ENCODE measurements around the gene USE1.
A peak's percentile ranks its signal among the peaks of the same experiment; 100 is the strongest.

Gene USE1

DNA sequence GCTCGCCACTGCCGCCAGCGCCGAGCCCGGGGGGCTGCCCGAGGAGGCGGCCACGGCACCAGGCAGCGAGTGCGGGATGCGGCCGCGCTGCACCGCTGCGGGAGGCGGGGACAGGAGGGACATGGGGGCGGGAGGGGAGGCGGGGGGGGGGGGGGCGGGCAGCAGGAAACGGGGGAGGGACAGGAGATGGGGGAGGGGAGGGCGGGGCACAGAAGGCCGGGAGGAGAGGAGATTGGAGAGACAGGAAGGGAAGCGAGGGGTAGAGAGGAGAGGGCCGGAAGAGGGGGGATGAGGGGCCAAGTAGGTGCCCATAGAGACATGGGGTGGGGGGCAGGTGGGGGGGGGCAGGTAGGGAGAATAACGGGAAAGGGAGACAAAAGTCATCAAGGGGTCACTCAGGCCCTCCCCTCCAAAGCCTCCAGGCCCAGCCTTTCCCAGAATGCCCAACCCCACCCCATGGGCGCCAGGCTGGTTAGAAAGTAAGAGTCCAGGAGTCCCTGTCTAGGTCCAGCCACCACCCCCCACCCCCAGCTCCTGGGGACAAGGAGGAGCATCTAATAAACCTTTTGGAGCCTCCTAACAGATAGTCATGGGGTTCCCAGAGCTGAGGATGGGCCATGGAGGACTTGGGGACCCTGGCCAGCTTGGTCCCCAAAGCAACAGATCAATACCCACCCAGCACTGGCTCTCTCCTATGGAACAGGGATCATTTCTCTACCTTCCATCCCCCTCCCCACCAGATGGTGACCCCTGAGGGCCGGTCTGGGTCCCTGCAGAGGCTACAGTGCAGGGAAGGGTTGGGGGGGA is 21.0 kb downstream of the USE1 start:
- Histone ChIP-seq H4K8ac (ENCODE audit: low read depth, low read length) (no peak overlapping the region), H3K18ac (ENCODE audit: low read length) (peak overlapping the region; percentile 94), H3K79me2 (ENCODE audit: control insufficient read depth, insufficient read depth, low read length) (peaks cover 28% of the 10 kb centered on the region), H3K27me3 (ENCODE audit: insufficient read depth, low read length, poor library complexity) (no peaks in the 10 kb centered on the region), H3K27ac (ENCODE audit: low read depth, low read length) (peak overlapping the region; percentile 97), H2AK5ac (ENCODE audit: low read length) (peak overlapping the region; percentile 90), H3K9ac (ENCODE audit: low read length) (peak overlapping the region; percentile 95), H2BK120ac (ENCODE audit: low read depth, low read length) (peak overlapping the region; percentile 37), H2BK15ac (replicated peaks; ENCODE audit: low read depth) (no peak overlapping the region), H3K56ac (ENCODE audit: low read length) (peak overlapping the region; percentile 97), H3K36me3 (ENCODE audit: control insufficient read depth, insufficient read depth, low read length) (peaks cover 10% of the 10 kb centered on the region), H3K79me1 (ENCODE audit: low read length) (peaks cover 22% of the 10 kb centered on the region), H4K5ac (ENCODE audit: low read length) (no peak overlapping the region), H3K4me3 (ENCODE audit: low read length) (peak overlapping the region; percentile 80), H2BK5ac (ENCODE audit: low read length) (peak overlapping the region; percentile 85), H3K23ac (ENCODE audit: low read length) (peak overlapping the region; percentile 98), H3K4ac (ENCODE audit: low read depth, low read length) (peak overlapping the region; percentile 88), H3K4me2 (ENCODE audit: low read length) (peak overlapping the region; percentile 99), H3K4me1 (ENCODE audit: control insufficient read depth, low read depth, low read length) (peaks cover 6% of the 10 kb centered on the region)
- WGBS (ENCODE audit: extremely low coverage, insufficient coverage, low lambda C conversion rate): no CpG with 5 or more reads among the region's 27 CpGs
- peak; percentile 83 for DNase-seq

GRCh38 chr19:17236811-17237543 is 21.8 kb downstream of the USE1 start:
- Histone ChIP-seq H3K4me1 (ENCODE audit: control insufficient read depth, low read depth, low read length) (peaks cover 6% of the 10 kb centered on the region), H2BK5ac (ENCODE audit: low read length) (no peak overlapping the region), H3K4me2 (ENCODE audit: low read length) (no peak overlapping the region), H2BK120ac (ENCODE audit: low read depth, low read length) (peak overlapping the region; percentile 37), H2AK5ac (ENCODE audit: low read length) (peak overlapping the region; percentile 90), H3K23ac (ENCODE audit: low read length) (no peak overlapping the region), H3K18ac (ENCODE audit: low read length) (peak overlapping the region; percentile 77), H3K4ac (ENCODE audit: low read depth, low read length) (peak overlapping the region; percentile 63), H4K5ac (ENCODE audit: low read length) (no peak overlapping the region), H3K27ac (ENCODE audit: low read depth, low read length) (peak overlapping the region; percentile 74), H3K36me3 (ENCODE audit: control insufficient read depth, insufficient read depth, low read length) (peaks cover 7% of the 10 kb centered on the region), H2BK15ac (replicated peaks; ENCODE audit: low read depth) (no peak overlapping the region), H3K27me3 (ENCODE audit: insufficient read depth, low read length, poor library complexity) (no peaks in the 10 kb centered on the region), H4K8ac (ENCODE audit: low read depth, low read length) (no peak overlapping the region), H3K79me2 (ENCODE audit: control insufficient read depth, insufficient read depth, low read length) (peaks cover 31% of the 10 kb centered on the region), H3K79me1 (ENCODE audit: low read length) (peaks cover 23% of the 10 kb centered on the region), H3K56ac (ENCODE audit: low read length) (peak overlapping the region; percentile 76), H3K4me3 (ENCODE audit: low read length) (no peak overlapping the region), H3K9ac (ENCODE audit: low read length) (no peak overlapping the region)
- DNase-seq: no peak
- WGBS (ENCODE audit: extremely low coverage, insufficient coverage, low lambda C conversion rate): no CpG with 5 or more reads among the region's 18 CpGs

DNA sequence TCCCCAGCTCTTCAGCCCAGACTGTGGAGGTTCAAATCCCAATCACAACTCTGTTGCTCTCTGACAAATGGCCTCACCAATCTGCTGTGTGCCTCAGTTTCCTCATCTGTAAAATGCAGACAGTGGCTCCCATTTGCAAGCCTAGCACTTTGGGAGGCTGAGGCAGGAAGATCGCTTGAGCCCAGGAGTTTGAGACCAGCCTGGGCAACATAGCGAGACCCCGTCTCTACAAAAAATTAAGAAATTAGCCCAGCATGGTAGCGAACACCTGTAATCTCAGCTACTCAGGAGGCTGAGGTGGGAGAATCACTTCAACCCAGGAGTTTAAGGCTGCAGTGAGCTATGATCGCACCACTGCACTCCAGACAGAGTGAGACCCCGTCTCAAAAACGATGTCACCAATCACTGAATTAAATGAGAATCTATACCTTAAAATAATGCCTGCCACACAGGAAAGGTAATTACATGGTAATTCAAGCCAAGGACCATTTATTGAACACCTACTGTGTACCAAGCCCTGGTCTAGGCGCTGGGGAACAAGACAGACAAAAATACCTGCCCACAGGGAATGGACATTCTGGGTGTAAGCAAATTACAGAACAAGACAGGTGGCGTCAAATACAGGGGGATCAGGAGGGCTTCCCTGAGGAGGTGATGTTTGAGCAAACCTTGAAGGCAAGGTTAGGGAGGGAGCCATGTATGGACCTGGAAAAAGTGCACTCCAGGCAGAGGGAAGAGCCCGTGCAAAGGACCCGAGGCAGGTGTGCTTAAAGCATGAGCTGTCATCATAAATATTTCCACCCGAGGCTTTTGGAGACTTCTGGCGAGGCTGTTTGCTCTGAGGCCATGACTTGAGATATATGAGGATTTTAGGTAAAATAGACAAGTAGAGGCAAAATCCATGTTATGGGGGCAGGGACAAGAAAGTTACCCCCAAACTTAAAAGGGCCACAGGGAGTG is 22.9 kb downstream of the USE1 start:
- H3K23ac ChIP-seq (ENCODE audit: low read length): no peak overlapping the region
- no peak for DNase-seq
- H3K4me2 ChIP-seq (ENCODE audit: low read length): no peak overlapping the region
- peaks cover 2% of the 10 kb centered on the region for H3K36me3 ChIP-seq (ENCODE audit: control insufficient read depth, insufficient read depth, low read length)
- H2BK120ac ChIP-seq (ENCODE audit: low read depth, low read length): no peak overlapping the region
- H2BK15ac ChIP-seq (replicated peaks; ENCODE audit: low read depth): no peak overlapping the region
- H2BK5ac ChIP-seq (ENCODE audit: low read length): no peak overlapping the region
- H3K27me3 ChIP-seq (ENCODE audit: insufficient read depth, low read length, poor library complexity): no peaks in the 10 kb centered on the region
- no peak overlapping the region for H3K4me3 ChIP-seq (ENCODE audit: low read length)
- H4K8ac ChIP-seq (ENCODE audit: low read depth, low read length): no peak overlapping the region
- H3K27ac ChIP-seq (ENCODE audit: low read depth, low read length): no peak overlapping the region
- H3K18ac ChIP-seq (ENCODE audit: low read length): no peak overlapping the region
- H3K79me1 ChIP-seq (ENCODE audit: low read length): peaks cover 20% of the 10 kb centered on the region
- peaks cover 38% of the 10 kb centered on the region for H3K79me2 ChIP-seq (ENCODE audit: control insufficient read depth, insufficient read depth, low read length)
- no peak overlapping the region for H3K9ac ChIP-seq (ENCODE audit: low read length)
- no peak overlapping the region for H3K56ac ChIP-seq (ENCODE audit: low read length)
- no peak overlapping the region for H2AK5ac ChIP-seq (ENCODE audit: low read length)
- H3K4me1 ChIP-seq (ENCODE audit: control insufficient read depth, low read depth, low read length): peaks cover 6% of the 10 kb centered on the region
- H3K4ac ChIP-seq (ENCODE audit: low read depth, low read length): no peak overlapping the region
- H4K5ac ChIP-seq (ENCODE audit: low read length): no peak overlapping the region
- no CpG with 5 or more reads among the region's 13 CpGs for WGBS (ENCODE audit: extremely low coverage, insufficient coverage, low lambda C conversion rate)

GRCh38 chr19:17240062-17240752 is 25.1 kb downstream of the USE1 start:
- Histone ChIP-seq H3K27ac (ENCODE audit: low read depth, low read length) (no peak overlapping the region), H2AK5ac (ENCODE audit: low read length) (no peak overlapping the region), H3K79me2 (ENCODE audit: control insufficient read depth, insufficient read depth, low read length) (peaks cover 44% of the 10 kb centered on the region), H3K36me3 (ENCODE audit: control insufficient read depth, insufficient read depth, low read length) (peaks cover 2% of the 10 kb centered on the region), H3K9ac (ENCODE audit: low read length) (no peak overlapping the region), H3K18ac (ENCODE audit: low read length) (no peak overlapping the region), H3K79me1 (ENCODE audit: low read length) (peaks cover 12% of the 10 kb centered on the region), H3K4me2 (ENCODE audit: low read length) (no peak overlapping the region), H4K8ac (ENCODE audit: low read depth, low read length) (no peak overlapping the region), H2BK120ac (ENCODE audit: low read depth, low read length) (no peak overlapping the region), H3K4me1 (ENCODE audit: control insufficient read depth, low read depth, low read length) (peaks cover 3% of the 10 kb centered on the region), H3K23ac (ENCODE audit: low read length) (no peak overlapping the region), H4K5ac (ENCODE audit: low read length) (no peak overlapping the region), H2BK15ac (replicated peaks; ENCODE audit: low read depth) (no peak overlapping the region), H3K56ac (ENCODE audit: low read length) (no peak overlapping the region), H3K4ac (ENCODE audit: low read depth, low read length) (no peak overlapping the region), H3K27me3 (ENCODE audit: insufficient read depth, low read length, poor library complexity) (no peaks in the 10 kb centered on the region), H3K4me3 (ENCODE audit: low read length) (no peak overlapping the region), H2BK5ac (ENCODE audit: low read length) (no peak overlapping the region)
- DNase-seq: no peak
- WGBS (ENCODE audit: extremely low coverage, insufficient coverage, low lambda C conversion rate): no CpG with 5 or more reads among the region's 24 CpGs

DNA sequence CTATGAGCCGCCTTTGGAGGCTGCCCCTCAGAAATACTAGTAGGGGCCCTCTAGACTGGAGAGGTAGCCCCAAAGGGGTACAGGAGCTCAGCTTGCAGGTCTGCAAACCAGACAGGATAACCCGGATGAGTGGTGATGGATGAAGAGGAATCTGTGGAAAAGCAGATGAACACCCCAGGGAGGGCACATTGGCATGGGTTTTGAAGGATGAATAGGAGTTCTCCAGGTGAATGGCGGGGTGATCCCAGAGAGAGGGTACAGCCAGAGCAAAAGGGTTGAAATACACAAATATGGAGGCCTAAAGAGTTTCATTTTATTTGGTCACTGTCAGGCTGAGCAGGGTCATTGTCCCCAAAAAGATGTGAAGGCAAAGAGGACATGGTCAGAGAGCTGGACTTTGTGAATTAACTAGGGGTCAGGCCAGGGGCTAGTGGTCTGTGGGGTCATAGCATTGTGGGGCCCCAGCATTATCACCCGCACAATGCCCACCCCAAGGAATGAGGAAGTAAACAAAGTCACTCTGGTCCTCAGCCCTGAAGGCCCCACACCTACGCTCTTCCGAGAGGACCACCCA is 25.8 kb downstream of the USE1 start:
- H4K5ac ChIP-seq (ENCODE audit: low read length): no peak overlapping the region
- no peak overlapping the region for H4K8ac ChIP-seq (ENCODE audit: low read depth, low read length)
- peaks cover 3% of the 10 kb centered on the region for H3K4me1 ChIP-seq (ENCODE audit: control insufficient read depth, low read depth, low read length)
- no peak overlapping the region for H3K27ac ChIP-seq (ENCODE audit: low read depth, low read length)
- no peak for DNase-seq
- no peak overlapping the region for H3K4me3 ChIP-seq (ENCODE audit: low read length)
- peaks cover 42% of the 10 kb centered on the region for H3K79me2 ChIP-seq (ENCODE audit: control insufficient read depth, insufficient read depth, low read length)
- peaks cover 2% of the 10 kb centered on the region for H3K36me3 ChIP-seq (ENCODE audit: control insufficient read depth, insufficient read depth, low read length)
- WGBS (ENCODE audit: extremely low coverage, insufficient coverage, low lambda C conversion rate): no CpG with 5 or more reads among the region's 6 CpGs
- H3K4ac ChIP-seq (ENCODE audit: low read depth, low read length): no peak overlapping the region
- no peak overlapping the region for H3K9ac ChIP-seq (ENCODE audit: low read length)
- H2BK15ac ChIP-seq (replicated peaks; ENCODE audit: low read depth): no peak overlapping the region
- H3K4me2 ChIP-seq (ENCODE audit: low read length): no peak overlapping the region
- peak overlapping the region; percentile 24 for H3K23ac ChIP-seq (ENCODE audit: low read length)
- peaks cover 12% of the 10 kb centered on the region for H3K79me1 ChIP-seq (ENCODE audit: low read length)
- no peaks in the 10 kb centered on the region for H3K27me3 ChIP-seq (ENCODE audit: insufficient read depth, low read length, poor library complexity)
- H2AK5ac ChIP-seq (ENCODE audit: low read length): no peak overlapping the region
- no peak overlapping the region for H2BK5ac ChIP-seq (ENCODE audit: low read length)
- no peak overlapping the region for H3K18ac ChIP-seq (ENCODE audit: low read length)
- no peak overlapping the region for H2BK120ac ChIP-seq (ENCODE audit: low read depth, low read length)
- H3K56ac ChIP-seq (ENCODE audit: low read length): no peak overlapping the region
